ENCODE measurements around the gene MEGF6.

Gene MEGF6

GRCh38 chr1:3611170-3612019, at the start of gene MEGF6:
Gene MEGF6, minus strand, starts transcription at chr1:3611508. Its CDS starts 240 bp downstream, at chr1:3611268.
- peak; percentile 69 for DNase-seq

GRCh38 chr1:3660704-3661103, 49.4 kb upstream of the MEGF6 start:
- DNase-seq, result no peak

- no peak for DNase-seq
These were observed 47.8 kb upstream of the MEGF6 start for GRCh38 chr1:3659093-3659492.

GRCh38 chr1:3658231-3658615, 46.9 kb upstream of the MEGF6 start:
- no peak for DNase-seq

GRCh38 chr1:3657578-3658230, 46.4 kb upstream of the MEGF6 start:
- no peak for DNase-seq

GRCh38 chr1:3657096-3657475, 45.8 kb upstream of the MEGF6 start:
- DNase-seq, result no peak

- DNase-seq, result no peak
These were observed 45.3 kb upstream of the MEGF6 start for GRCh38 chr1:3656450-3657095.

GRCh38 chr1:3654549-3655281, 43.4 kb upstream of the MEGF6 start:
- no peak for DNase-seq

GRCh38 chr1:3653286-3653618, 41.9 kb upstream of the MEGF6 start:
- no peak for DNase-seq

GRCh38 chr1:3652548-3653285, 41.4 kb upstream of the MEGF6 start:
- no peak for DNase-seq

- no peak for DNase-seq
These were observed 40.7 kb upstream of the MEGF6 start, which contains the start of gene TP73 for GRCh38 chr1:3651930-3652547. Gene TP73, plus strand, starts transcription at chr1:3652516. Its CDS starts 29,850 bp downstream, at chr1:3682366.

GRCh38 chr1:3651026-3651929, 40.0 kb upstream of the MEGF6 start:
- no peak for DNase-seq

GRCh38 chr1:3650248-3651025, 39.1 kb upstream of the MEGF6 start:
- DNase-seq, result no peak

- peak; percentile 92 for DNase-seq
These were observed 38.3 kb upstream of the MEGF6 start, which contains the start of gene WRAP73 for GRCh38 chr1:3649342-3650247. Gene WRAP73, minus strand, starts transcription at chr1:3650103. Its CDS starts 104 bp downstream, at chr1:3649999.

- no peak for DNase-seq
These were observed 35.3 kb upstream of the MEGF6 start for GRCh38 chr1:3646596-3646995.

GRCh38 chr1:3645666-3646355, 34.5 kb upstream of the MEGF6 start:
- no peak for DNase-seq

- DNase-seq, result no peak
These were observed 33.9 kb upstream of the MEGF6 start for GRCh38 chr1:3645247-3645646.

- DNase-seq, result no peak
These were observed 33.0 kb upstream of the MEGF6 start for GRCh38 chr1:3644273-3644672.
